HepG2 (cell line): ENCODE measurements around the gene TMEM129. TPM values are rescaled to one million over a fixed set of nuclear protein-coding genes. Genes with fewer than 3 reads are reported as not detected.

Experiments used
- ATAC-seq: fragments of 200-7000 bp; cut with Tn5 transposase; 3 replicates; pipeline ENCODE4 v1.9.1; 2020; ENCODE audit warnings: mild to moderate bottlenecking, moderate library complexity
- Bru-seq: library from RNA; stranded (reverse); fragments of 400-500 nt; gene quantifications from one replicate; lab custom pipeline; 2021; lab: Mats Ljungman, UMichigan
- BruChase-seq, 2 experiments: library from RNA; stranded (reverse); fragments of 400-500 nt; gene quantifications; one replicate each; lab custom pipeline; 2021; lab: Mats Ljungman, UMichigan
- BruUV-seq: library from RNA; stranded (reverse); fragments of 400-500 nt; replicated peaks from 2 replicates; lab custom pipeline; 2021; lab: Mats Ljungman, UMichigan
- CTCF ChIA-PET: fragments of 300-600 bp; formaldehyde crosslinking; extraction: SDS; loops from one replicate; lab custom pipeline; 2021; ENCODE audit warnings: low total read pairs, inconsistent platforms, low intra/inter-chr PET ratio; lab: Yijun Ruan, JAX
- POLR2A ChIA-PET: fragments of 350-600 bp; sonication (Branson Sonifier 250); formaldehyde crosslinking; loops from one replicate; lab custom pipeline; 2020; ENCODE audit warnings: antibody characterized with exemption, inconsistent platforms; lab: Yijun Ruan, JAX
- DNase-seq: peaks from one replicate; pipeline ENCODE4 v3.0.0-alpha.2; 2015; ENCODE audit warnings: low spot score
- FAIRE-seq: peaks from 3 replicates; lab custom pipeline; 2011; peaks lifted over from hg19 to GRCh38; lab: Jason Lieb, UNC
- H2AFZ ChIP-seq: one replicate; pipeline ENCODE4 v1.6.1; 2011; ENCODE audit warnings: low read length, inconsistent platforms
- H3K27ac ChIP-seq: fragments of 300-600 bp; 3 replicates; pipeline ENCODE4 v1.8.0; 2011; ENCODE audit warnings: mixed run types, mild to moderate bottlenecking, mixed read lengths, low read length, inconsistent platforms; ENCODE audit not compliant: insufficient read depth; ENCODE audit errors: extremely low read length
- H3K27me3 ChIP-seq, 2 experiments: fragments of 200-600 bp in 1 of 2; 2 replicates in 1 of 2; 3 replicates in 1 of 2; pipeline versions ENCODE4 v1.6.0 to v1.8.0; 2011; ENCODE audit warnings: low read length in 2 of 2, mild to moderate bottlenecking in 2 of 2, moderate library complexity in 2 of 2, inconsistent platforms in 1 of 2; ENCODE audit not compliant: insufficient read depth in 2 of 2, control insufficient read depth in 1 of 2
- H3K36me3 ChIP-seq, 2 experiments: fragments of 200-600 bp in 1 of 2; replicated peaks in 1 of 2; 2 replicates in 1 of 2; 3 replicates in 1 of 2; pipeline versions ENCODE4 v1.5.1 to v1.8.0; 2011; ENCODE audit warnings: low read length in 2 of 2, inconsistent platforms in 1 of 2; ENCODE audit not compliant: insufficient read depth in 2 of 2, control insufficient read depth in 1 of 2
- H3K4me1 ChIP-seq: 2 replicates; pipeline ENCODE4 v1.5.1; 2012; ENCODE audit warnings: low read length, inconsistent platforms; ENCODE audit not compliant: insufficient read depth
- H3K4me2 ChIP-seq: 2 replicates; pipeline ENCODE4 v1.6.0; 2011; ENCODE audit warnings: low read depth, low read length, inconsistent platforms
- H3K4me3 ChIP-seq, 3 experiments: fragments of 200-600 bp in 1 of 3; sonication (generic), shearing (Covaris generic) in 1 of 3; replicated peaks in 1 of 3; 2 replicates each; pipeline ENCODE4 v1.5.1; 2011 to 2016; ENCODE audit warnings: low read length in 3 of 3, inconsistent platforms in 2 of 3, low read depth in 2 of 3, mild to moderate bottlenecking in 2 of 3, control low read depth in 1 of 3, mixed read lengths in 1 of 3; ENCODE audit not compliant: insufficient read depth in 1 of 3
- H3K79me2 ChIP-seq: one replicate; pipeline ENCODE4 v1.6.1; 2011; ENCODE audit warnings: low read length, inconsistent platforms; ENCODE audit not compliant: insufficient read depth
- H3K9ac ChIP-seq: 2 replicates; pipeline ENCODE4 v1.6.0; 2011; ENCODE audit warnings: mild to moderate bottlenecking, low read depth, low read length, inconsistent platforms; ENCODE audit not compliant: insufficient read depth
- H3K9me3 ChIP-seq: 2 replicates; pipeline ENCODE4 v1.5.1; 2012; ENCODE audit warnings: mild to moderate bottlenecking, low read length
- H4K20me1 ChIP-seq: 2 replicates; pipeline ENCODE4 v1.6.0; 2011; ENCODE audit warnings: inconsistent platforms, mild to moderate bottlenecking, low read length, moderate library complexity; ENCODE audit not compliant: insufficient read depth
- GTF2F1 ChIP-seq: fragments of 150-350 bp; IDR thresholded peaks from 2 replicates; pipeline ENCODE4 v1.6.1; 2014; ENCODE audit warnings: low read length
- HMGA1 ChIP-seq: sonication (generic); formaldehyde crosslinking; conservative IDR thresholded peaks from 2 replicates; pipeline ENCODE4 v1.4.0; 2020; ENCODE audit warnings: missing genetic modification reagents
- NBN ChIP-seq: fragments of 450-650 bp; conservative IDR thresholded peaks from 2 replicates; pipeline ENCODE4 v1.6.1; 2017
- NFATC3 ChIP-seq: sonication (generic); formaldehyde crosslinking; IDR thresholded peaks from 2 replicates; pipeline ENCODE4 v1.5.1; 2020; ENCODE audit warnings: mild to moderate bottlenecking, missing genetic modification reagents
- NR1H2 ChIP-seq: sonication (generic); formaldehyde crosslinking; IDR thresholded peaks from 2 replicates; pipeline ENCODE4 v1.8.1; 2022; ENCODE audit warnings: low read depth, missing genetic modification reagents, borderline replicate concordance
- NRL ChIP-seq: sonication (generic); formaldehyde crosslinking; IDR thresholded peaks from 2 replicates; pipeline ENCODE4 v1.5.0; 2020; ENCODE audit warnings: missing genetic modification reagents, mild to moderate bottlenecking, moderate library complexity, borderline replicate concordance
- PITX1 ChIP-seq: sonication (generic); formaldehyde crosslinking; IDR thresholded peaks from 2 replicates; pipeline ENCODE4 v1.5.1; 2020; ENCODE audit warnings: mild to moderate bottlenecking, missing genetic modification reagents
- RELA ChIP-seq: sonication (generic); formaldehyde crosslinking; IDR thresholded peaks from 2 replicates; pipeline ENCODE4 v1.4.0; 2020; ENCODE audit warnings: missing genetic modification reagents
- RXRB ChIP-seq: IDR thresholded peaks from 2 replicates; pipeline ENCODE4 v1.6.1; 2016; ENCODE audit warnings: borderline replicate concordance, missing genetic modification reagents, missing compliant biosample characterization
- ZNF768 ChIP-seq: sonication (generic); formaldehyde crosslinking; IDR thresholded peaks from 2 replicates; pipeline ENCODE4 v1.4.0; 2020; ENCODE audit warnings: missing genetic modification reagents
- WGBS: methylation state at CpG from one replicate; pipeline ENCODE4 v1.1.6; 2017; ENCODE audit warnings: low lambda C conversion rate; 5-methylcytosine and 5-hydroxymethylcytosine counted together
- in situ Hi-C: cut with HindIII; loops from 2 replicates; pipeline ENCODE4 v1.10.0; 2017; ENCODE audit warnings: low pct_unique_long_range_greater_than_20kb; ENCODE audit not compliant: extremely low pct_ligation_motif_present
- intact Hi-C: fragments of 100-400 bp; cut with micrococcal nuclease; formaldehyde crosslinking; loops from one replicate; pipeline ENCODE4 v1.10.0; 2022; ENCODE audit not compliant: unreplicated experiment
- long read RNA-seq, 2 experiments: library from RNA in 1 of 2; library from polyadenylated mRNA in 1 of 2; stranded (forward) in 1 of 2; unstranded in 1 of 2; transcript quantifications; one replicate each; pipeline ENCODE4 v2.0.0, GENCODE V29; 2019 to 2022
- polyA minus RNA-seq, 3 experiments: library from RNA; depleted of rRNA, polyadenylated mRNA; stranded (reverse); fragments of >200 nt; gene quantifications; 2 replicates each; pipeline ENCODE4 v1.2.3, GENCODE V29; 2011; ENCODE audit warnings: low replicate concordance in 1 of 3
- polyA plus RNA-seq, 8 experiments: library from polyadenylated mRNA; depleted of rRNA in 3 of 8; stranded (reverse) in 7 of 8; unstranded in 1 of 8; fragments of >200 nt; fragmentation: Illumina TruSeq in 4 of 8; extraction: Trizol in 4 of 8; gene quantifications; 2 replicates each; pipeline versions ENCODE4 v1.2.1 to v1.2.3, GENCODE V29; 2011 to 2016; ENCODE audit warnings: low read depth in 4 of 8, missing spikeins in 1 of 8, mixed read lengths in 1 of 8; ENCODE audit not compliant: insufficient read depth in 1 of 8
- total RNA-seq, 5 experiments: library from RNA; depleted of rRNA; stranded (reverse); fragments of >200 nt; fragmentation: Illumina TruSeq; extraction: Trizol; gene quantifications; 2 replicates each; pipeline ENCODE4 v1.2.3, GENCODE V29; 2016; ENCODE audit warnings: low read depth in 1 of 5
- TF ChIP-seq, protein P1 (sequence below): IDR thresholded peaks from 2 replicates; pipeline ENCODE4 v1.6.1; 2012; ENCODE audit warnings: low read depth, low read length, improper control_type of control experiment
- TF ChIP-seq, protein P2 (sequence below): sonication (generic); formaldehyde crosslinking; IDR thresholded peaks from 2 replicates; pipeline ENCODE4 v1.8.1; 2023; ENCODE audit warnings: mild to moderate bottlenecking, inconsistent platforms, moderate library complexity, missing genetic modification reagents, borderline replicate concordance

The TMEM129 gene, protein sequence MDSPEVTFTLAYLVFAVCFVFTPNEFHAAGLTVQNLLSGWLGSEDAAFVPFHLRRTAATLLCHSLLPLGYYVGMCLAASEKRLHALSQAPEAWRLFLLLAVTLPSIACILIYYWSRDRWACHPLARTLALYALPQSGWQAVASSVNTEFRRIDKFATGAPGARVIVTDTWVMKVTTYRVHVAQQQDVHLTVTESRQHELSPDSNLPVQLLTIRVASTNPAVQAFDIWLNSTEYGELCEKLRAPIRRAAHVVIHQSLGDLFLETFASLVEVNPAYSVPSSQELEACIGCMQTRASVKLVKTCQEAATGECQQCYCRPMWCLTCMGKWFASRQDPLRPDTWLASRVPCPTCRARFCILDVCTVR
- total RNA-seq (2016; rRNA removed; fragmentation: Illumina TruSeq; extraction: Trizol) (15.5 and 25.8 TPM in 2 replicates), polyA plus RNA-seq (2011; rRNA removed) (19.0 and 36.1 TPM in 2 replicates), polyA minus RNA-seq (2011; rRNA and poly(A)+ RNA removed; ENCODE audit: low replicate concordance) (7.1 and 61.3 TPM in 2 replicates), Bru-seq, nascent RNA (percentile 63 among the genes with signal in this experiment), BruChase-seq, experiment 1, labeled RNA remaining after a 6-hour chase (percentile 79 among the genes with signal in this experiment), BruChase-seq, experiment 2, labeled RNA remaining after a 2-hour chase (percentile 70 among the genes with signal in this experiment)
- 9.2 and 12.7 TPM in 2 replicates for total RNA-seq (2016; cell fraction: cytosol; rRNA removed; fragmentation: Illumina TruSeq; extraction: Trizol; ENCODE audit: low read depth)
- 14.4 and 26.2 TPM in 2 replicates for total RNA-seq (2016; cell fraction: insoluble cytoplasmic fraction; rRNA removed; fragmentation: Illumina TruSeq; extraction: Trizol)
- total RNA-seq (2016; cell fraction: membrane; rRNA removed; fragmentation: Illumina TruSeq; extraction: Trizol), result 28.5 and 34.5 TPM in 2 replicates
- total RNA-seq (2016; cell fraction: nucleus; rRNA removed; fragmentation: Illumina TruSeq; extraction: Trizol), result 20.4 and 23.0 TPM in 2 replicates
- 18.9 and 32.3 TPM in 2 replicates for polyA plus RNA-seq (2011; cell fraction: cytosol; rRNA removed)
- 79.1 and 84.6 TPM in 2 replicates for polyA plus RNA-seq (2011; cell fraction: nucleus; rRNA removed)
- 16.1 and 20.7 TPM in 2 replicates for polyA plus RNA-seq (2012)
- 9.4 and 10.4 TPM in 2 replicates for polyA plus RNA-seq (2016; cell fraction: cytosol; fragmentation: Illumina TruSeq; extraction: Trizol; ENCODE audit: low read depth)
- polyA plus RNA-seq (2016; cell fraction: insoluble cytoplasmic fraction; fragmentation: Illumina TruSeq; extraction: Trizol; ENCODE audit: low read depth), result 14.1 and 16.2 TPM in 2 replicates
- 21.6 and 23.3 TPM in 2 replicates for polyA plus RNA-seq (2016; cell fraction: membrane; fragmentation: Illumina TruSeq; extraction: Trizol; ENCODE audit: low read depth)
- 36.1 and 41.5 TPM in 2 replicates for polyA plus RNA-seq (2016; cell fraction: nucleus; fragmentation: Illumina TruSeq; extraction: Trizol; ENCODE audit: insufficient read depth, low read depth)
- polyA minus RNA-seq (2011; cell fraction: cytosol; rRNA and poly(A)+ RNA removed), result 18.8 and 21.5 TPM in 2 replicates
- 6.4 and 8.5 TPM in 2 replicates for polyA minus RNA-seq (2011; cell fraction: nucleus; rRNA and poly(A)+ RNA removed)
- long read RNA-seq, experiment 1, partial matches to known transcripts, result 1 of 15 reads
- long read RNA-seq, experiment 1, other reads (novel, unspliced or antisense), result 9 of 15 reads
- long read RNA-seq, experiment 2, transcript TMEM129-201 (3 exons, 2,678 nt), result minor isoform, 9 of 115 reads
- long read RNA-seq, experiment 2, transcript TMEM129-202 (4 exons, 2,810 nt), result major isoform, 46 of 115 reads
- long read RNA-seq, experiment 2, partial matches to known transcripts, result 23 of 115 reads
- long read RNA-seq, experiment 2, other reads (novel, unspliced or antisense), result 34 of 115 reads

DNA sequence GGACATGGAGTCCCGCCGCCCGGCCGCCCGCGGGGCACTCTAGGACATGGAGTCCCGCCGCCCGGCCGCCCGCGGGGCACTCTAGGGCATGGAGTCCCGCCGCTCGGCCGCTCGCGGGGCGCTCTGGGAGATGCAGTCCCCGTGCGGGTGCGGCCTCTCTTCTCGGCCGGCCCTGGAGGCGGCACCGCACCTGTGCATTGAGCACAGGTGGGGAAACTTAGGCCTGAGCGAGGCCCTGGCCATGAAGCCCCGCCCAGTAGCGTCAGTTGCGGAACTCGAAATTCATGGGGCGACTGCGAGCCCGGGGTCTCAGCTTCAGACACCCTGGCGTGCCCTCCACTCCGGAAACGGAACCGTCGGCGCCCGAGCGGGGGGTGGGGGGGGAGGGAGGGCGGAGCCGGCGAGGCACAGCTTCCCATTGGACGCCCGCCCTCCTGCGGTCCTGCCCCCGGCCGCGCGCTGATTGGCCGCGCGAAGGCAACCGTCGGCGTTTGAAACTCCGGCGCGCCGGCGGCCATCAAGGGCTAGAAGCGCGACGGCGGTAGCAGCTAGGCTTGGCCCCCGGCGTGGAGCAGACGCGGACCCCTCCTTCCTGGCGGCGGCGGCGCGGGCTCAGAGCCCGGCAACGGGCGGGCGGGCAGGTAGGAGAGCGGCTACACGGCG lies at the start of gene TMEM129, which contains the start of gene TACC3:
TSS of gene TMEM129 (minus strand) at position 321 of the 663 bp plus-strand sequence. CDS start 486 bp downstream, outside the sequence.
TSS of gene TACC3 (plus strand) at position 519 of the 663 bp plus-strand sequence. CDS start 1,901 bp downstream, outside the sequence.
- Histone ChIP-seq H2AFZ (no peak within 1 kb of the TSS), H3K79me2 (peaks cover 31% of the 10 kb centered on the region), H3K9ac (peak within 1 kb of the TSS; percentile 91), H3K9me3 (no peaks in the 10 kb centered on the region), H3K4me3 (peak within 1 kb of the TSS; percentile 86 to 94 (median 92)), H3K4me2 (peak within 1 kb of the TSS; percentile 97), H3K36me3 (peaks cover 4 to 22% of the 10 kb centered on the region in 2 experiments; a peak in 4 of 5 replicates), H3K27me3 (no peaks in the 10 kb centered on the region), H3K4me1 (peaks cover 39% of the 10 kb centered on the region), H3K27ac (peak within 1 kb of the TSS; percentile 87), H4K20me1 (no peaks in the 10 kb centered on the region)
- ATAC-seq, result peak; percentile 84
- FAIRE-seq, result peak; percentile 47
- intact Hi-C loops (no loop called here), in situ Hi-C loops (no loop called here)
- BruUV-seq, result no TSS peak
- no CpG with 5 or more reads among the region's 83 CpGs for WGBS
- peak; percentile 94 for DNase-seq
- CTCF ChIA-PET, result no interaction called here
- POLR2A ChIA-PET, result interaction anchor here (0.7 to 3.3 kb wide), 8 partner anchors 9 to 135 kb away, joined by 3 to 31 read pairs (median 4); partner anchors contain the start of genes FGFR3, LETM1 and SLBP
- peak; percentile 19; the same call in 1 of the 2 replicates for TF ChIP-seq RXRB
- TF ChIP-seq, protein P1, sequence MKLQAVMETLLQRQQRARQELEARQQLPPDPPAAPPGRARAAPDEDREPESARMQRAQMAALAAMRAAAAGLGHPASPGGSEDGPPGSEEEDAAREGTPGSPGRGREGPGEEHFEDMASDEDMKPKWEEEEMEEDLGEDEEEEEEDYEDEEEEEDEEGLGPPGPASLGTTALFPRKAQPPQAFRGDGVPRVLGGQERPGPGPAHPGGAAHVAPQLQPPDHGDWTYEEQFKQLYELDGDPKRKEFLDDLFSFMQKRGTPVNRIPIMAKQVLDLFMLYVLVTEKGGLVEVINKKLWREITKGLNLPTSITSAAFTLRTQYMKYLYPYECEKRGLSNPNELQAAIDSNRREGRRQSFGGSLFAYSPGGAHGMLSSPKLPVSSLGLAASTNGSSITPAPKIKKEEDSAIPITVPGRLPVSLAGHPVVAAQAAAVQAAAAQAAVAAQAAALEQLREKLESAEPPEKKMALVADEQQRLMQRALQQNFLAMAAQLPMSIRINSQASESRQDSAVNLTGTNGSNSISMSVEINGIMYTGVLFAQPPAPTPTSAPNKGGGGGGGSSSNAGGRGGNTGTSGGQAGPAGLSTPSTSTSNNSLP, result no peak
- TF ChIP-seq, protein P2, sequence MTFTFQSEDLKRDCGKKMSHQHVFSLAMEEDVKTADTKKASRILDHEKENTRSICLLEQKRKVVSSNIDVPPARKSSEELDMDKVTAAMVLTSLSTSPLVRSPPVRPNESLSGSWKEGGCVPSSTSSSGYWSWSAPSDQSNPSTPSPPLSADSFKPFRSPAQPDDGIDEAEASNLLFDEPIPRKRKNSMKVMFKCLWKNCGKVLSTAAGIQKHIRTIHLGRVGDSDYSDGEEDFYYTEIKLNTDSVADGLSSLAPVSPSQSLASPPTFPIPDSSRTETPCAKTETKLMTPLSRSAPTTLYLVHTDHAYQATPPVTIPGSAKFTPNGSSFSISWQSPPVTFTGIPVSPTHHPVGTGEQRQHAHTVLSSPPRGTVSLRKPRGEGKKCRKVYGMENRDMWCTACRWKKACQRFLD, result no peak
- no peak for TF ChIP-seq RELA
- TF ChIP-seq PITX1, result no peak
- no peak for TF ChIP-seq NBN
- TF ChIP-seq GTF2F1, result no peak
- no peak for TF ChIP-seq NFATC3 (CRISPR knock-in tag)
- TF ChIP-seq ZNF768 (CRISPR knock-in tag), result no peak
- TF ChIP-seq HMGA1, result no peak
- no peak for TF ChIP-seq NRL
- TF ChIP-seq NR1H2 (CRISPR knock-in tag), result no peak
